SK-N-MC (cell line): ENCODE data around the gene SUSD4.

Experiments
- DNase-seq: peaks from one replicate; pipeline ENCODE4 v3.0.0-alpha.2; 2011; ENCODE audit warnings: low read depth, low spot score
- H3K27ac ChIP-seq: fragments of 200-600 bp; sonication (generic); 2 replicates; pipeline ENCODE4 v1.5.1; 2016; ENCODE audit warnings: mixed run types
- H3K36me3 ChIP-seq: fragments of 200-600 bp; sonication (generic); 2 replicates; pipeline ENCODE4 v1.6.1; 2017; ENCODE audit warnings: antibody characterized with exemption, low read length, mixed read lengths; ENCODE audit not compliant: insufficient read depth
- H3K4me3 ChIP-seq: fragments of 200-600 bp; sonication (generic); 2 replicates; pipeline ENCODE4 v1.5.1; 2016
- H3K9ac ChIP-seq: fragments of 200-600 bp; sonication (generic); 2 replicates; pipeline ENCODE4 v1.8.0; 2017; ENCODE audit warnings: mixed run types, mixed read lengths; ENCODE audit not compliant: insufficient read length
- H3K9me3 ChIP-seq: fragments of 200-600 bp; sonication (generic); 2 replicates; pipeline ENCODE4 v1.6.1; 2017; ENCODE audit warnings: low read depth, mild to moderate bottlenecking, antibody characterized with exemption, low read length, moderate library complexity, mixed read lengths
- EZH2 ChIP-seq: fragments of 200-600 bp; sonication (generic); IDR thresholded peaks from one replicate; pipeline ENCODE4 v1.6.1; 2017; ENCODE audit warnings: antibody characterized with exemption
- FOXP2 ChIP-seq: optimal IDR thresholded peaks from 2 replicates; pipeline ENCODE3; 2011; ENCODE audit warnings: mild to moderate bottlenecking, moderate library complexity; ENCODE audit not compliant: insufficient read depth; ENCODE audit errors: extremely low read length, control extremely low read depth
- POLR2AphosphoS5 ChIP-seq: IDR thresholded peaks from 2 replicates; pipeline ENCODE4 v1.6.1; 2012; ENCODE audit warnings: mild to moderate bottlenecking, low read depth, low read length, borderline replicate concordance

SUSD4 gene

GRCh38 chr1:223276029-223276428, 87.9 kb downstream of the SUSD4 start:
- no peaks in the 10 kb centered on the region for H3K9me3 ChIP-seq
- DNase-seq = no peak
- no peak overlapping the region for H3K4me3 ChIP-seq
- H3K36me3 ChIP-seq = no peaks in the 10 kb centered on the region
- H3K9ac ChIP-seq = no peak overlapping the region
- no peak for TF ChIP-seq EZH2
- TF ChIP-seq POLR2AphosphoS5 = no peak
- TF ChIP-seq FOXP2 = no peak
- no peak overlapping the region for H3K27ac ChIP-seq

- no peak for DNase-seq
- Histone ChIP-seq H3K9ac (no peak overlapping the region), H3K36me3 (no peaks in the 10 kb centered on the region), H3K9me3 (no peaks in the 10 kb centered on the region), H3K4me3 (no peak overlapping the region), H3K27ac (no peak overlapping the region)
- no peak for TF ChIP-seq POLR2AphosphoS5
- no peak for TF ChIP-seq FOXP2
- TF ChIP-seq EZH2 = no peak
Observed at GRCh38 chr1:223273511-223273910, 90.5 kb downstream of the SUSD4 start.

GRCh38 chr1:223271085-223271781, 92.7 kb downstream of the SUSD4 start:
- no peak for DNase-seq
- Histone ChIP-seq H3K27ac (no peak overlapping the region), H3K9me3 (no peaks in the 10 kb centered on the region), H3K36me3 (no peaks in the 10 kb centered on the region), H3K4me3 (no peak overlapping the region), H3K9ac (no peak overlapping the region)
- TF ChIP-seq EZH2 (no peak), POLR2AphosphoS5 (no peak), FOXP2 (no peak)

GRCh38 chr1:223270155-223270554, 93.8 kb downstream of the SUSD4 start:
- H3K36me3 ChIP-seq = no peaks in the 10 kb centered on the region
- DNase-seq = no peak

GRCh38 chr1:223269006-223269405, 95.0 kb downstream of the SUSD4 start:
- Histone ChIP-seq H3K36me3 (no peaks in the 10 kb centered on the region), H3K27ac (no peak overlapping the region), H3K4me3 (no peak overlapping the region), H3K9me3 (no peaks in the 10 kb centered on the region), H3K9ac (no peak overlapping the region)
- DNase-seq = no peak
- TF ChIP-seq FOXP2 = no peak
- TF ChIP-seq POLR2AphosphoS5 = no peak
- no peak for TF ChIP-seq EZH2

More at GRCh38 chr1:223270155-223270554, 93.8 kb downstream of the SUSD4 start:
- Histone ChIP-seq H3K27ac (no peak overlapping the region), H3K9me3 (no peaks in the 10 kb centered on the region), H3K4me3 (no peak overlapping the region), H3K9ac (no peak overlapping the region)
- TF ChIP-seq POLR2AphosphoS5 (no peak), FOXP2 (no peak), EZH2 (no peak)

GRCh38 chr1:223266632-223267172, 97.3 kb downstream of the SUSD4 start:
- no peaks in the 10 kb centered on the region for H3K9me3 ChIP-seq
- no peak overlapping the region for H3K27ac ChIP-seq
- H3K36me3 ChIP-seq = no peaks in the 10 kb centered on the region
- no peak overlapping the region for H3K4me3 ChIP-seq
- H3K9ac ChIP-seq = no peak overlapping the region
- TF ChIP-seq EZH2 (no peak), FOXP2 (no peak), POLR2AphosphoS5 (no peak)
- no peak for DNase-seq

- no peak overlapping the region for H3K9ac ChIP-seq
- DNase-seq = no peak
- no peak overlapping the region for H3K4me3 ChIP-seq
- H3K9me3 ChIP-seq = no peaks in the 10 kb centered on the region
- H3K27ac ChIP-seq = no peak overlapping the region
- TF ChIP-seq EZH2 (no peak), FOXP2 (no peak), POLR2AphosphoS5 (no peak)
- H3K36me3 ChIP-seq = no peaks in the 10 kb centered on the region
Observed at GRCh38 chr1:223264983-223265908, 98.7 kb downstream of the SUSD4 start.

- DNase-seq = no peak
- Histone ChIP-seq H3K4me3 (no peak overlapping the region), H3K36me3 (no peaks in the 10 kb centered on the region), H3K9ac (no peak overlapping the region), H3K27ac (no peak overlapping the region), H3K9me3 (no peaks in the 10 kb centered on the region)
- no peak for TF ChIP-seq EZH2
- TF ChIP-seq FOXP2 = no peak
- TF ChIP-seq POLR2AphosphoS5 = no peak
Observed at GRCh38 chr1:223264529-223264928, 99.4 kb downstream of the SUSD4 start.
